HCT116 (cell line): ENCODE data around the gene SPIRE1. TPM values are rescaled to one million over a fixed set of nuclear protein-coding genes. Genes with fewer than 3 reads are reported as not detected.

Experiments used
- ATAC-seq: fragments of 200-7000 bp; cut with Tn5 transposase; 2 replicates; pipeline ENCODE4 v1.9.1; 2020; ENCODE audit warnings: mild to moderate bottlenecking, moderate library complexity
- BruUV-seq: library from RNA; stranded (reverse); fragments of 400-500 nt; replicated peaks from 2 replicates; lab custom pipeline; 2021; lab: Mats Ljungman, UMichigan
- CTCF ChIA-PET: fragments of 300-600 bp; sonication (Branson Sonifier 250); formaldehyde crosslinking; loops from one replicate; lab custom pipeline; 2021; ENCODE audit warnings: antibody characterized with exemption; lab: Charles Lee
- POLR2A ChIA-PET: fragments of 300-600, 350-600 bp; sonication (Branson Sonifier 250); formaldehyde crosslinking; loops from one replicate; lab custom pipeline; 2021; ENCODE audit warnings: antibody characterized with exemption; lab: Charles Lee
- RAD21 ChIA-PET, 2 experiments: fragments of 300-600 bp; sonication (Branson Sonifier 250); formaldehyde crosslinking; loops; one replicate each; lab custom pipeline; 2023; ENCODE audit warnings: low total read pairs in 2 of 2; ENCODE audit not compliant: uncharacterized antibody in 2 of 2, unreplicated experiment in 2 of 2, low non-redundant PET in 1 of 2; lab: Charles Lee
- DNase-seq: peaks from one replicate; pipeline ENCODE4 v3.0.0-alpha.2; 2010; ENCODE audit warnings: low read depth, low spot score
- H2AFZ ChIP-seq: fragments of 200-600 bp; shearing (Covaris generic), sonication (generic); 2 replicates; pipeline ENCODE4 v1.6.1; 2017; ENCODE audit warnings: low read depth, mixed run types, mixed read lengths, antibody characterized with exemption, low read length; ENCODE audit not compliant: poor library complexity, severe bottlenecking
- H3K27ac ChIP-seq: 2 replicates; pipeline ENCODE4 v1.5.1; 2012; ENCODE audit warnings: low read depth, low read length
- H3K27me3 ChIP-seq: fragments of 200-600 bp; sonication (generic); 2 replicates; pipeline ENCODE4 v1.6.1; 2016; ENCODE audit warnings: mixed run types, low read length, mixed read lengths; ENCODE audit not compliant: insufficient read depth
- H3K36me3 ChIP-seq, 2 experiments: fragments of 200-500 bp in 1 of 2; fragments of 200-600 bp in 1 of 2; sonication (Bioruptor generic) in 1 of 2; sonication (generic) in 1 of 2; 2 replicates each; pipeline versions ENCODE4 v1.5.1 to v1.6.1; 2014 to 2016; ENCODE audit warnings: low read length in 2 of 2, inconsistent platforms in 1 of 2, mixed read lengths in 1 of 2, mixed run types in 1 of 2; ENCODE audit not compliant: insufficient read depth in 2 of 2, control insufficient read depth in 1 of 2
- H3K4me1 ChIP-seq, 2 experiments: fragments of 200-600 bp in 1 of 2; sonication (generic) in 1 of 2; 2 replicates each; pipeline versions ENCODE4 v1.5.1 to v1.6.1; 2012 to 2017; ENCODE audit warnings: low read length in 2 of 2, inconsistent platforms in 1 of 2, mild to moderate bottlenecking in 1 of 2, mixed read lengths in 1 of 2, mixed run types in 1 of 2, moderate library complexity in 1 of 2; ENCODE audit not compliant: insufficient read depth in 2 of 2, control insufficient read depth in 1 of 2
- H3K4me2 ChIP-seq: fragments of 200-600 bp; sonication (generic); 2 replicates; pipeline ENCODE4 v1.6.1; 2017; ENCODE audit warnings: mixed run types, low read length, mixed read lengths
- H3K4me3 ChIP-seq, 2 experiments: fragments of 200-600 bp in 1 of 2; sonication (generic) in 1 of 2; replicated peaks in 1 of 2; 2 replicates each; pipeline ENCODE4 v1.5.1; 2011 to 2016; ENCODE audit warnings: low read length in 2 of 2, control low read depth in 1 of 2, low read depth in 1 of 2, mild to moderate bottlenecking in 1 of 2, mixed read lengths in 1 of 2, mixed run types in 1 of 2
- H3K79me2 ChIP-seq: fragments of 200-600 bp; sonication (generic); 2 replicates; pipeline ENCODE4 v1.6.1; 2017; ENCODE audit warnings: mild to moderate bottlenecking, mixed run types, low read length, moderate library complexity, mixed read lengths; ENCODE audit not compliant: insufficient read depth
- H3K9ac ChIP-seq: fragments of 200-600 bp; sonication (generic); 2 replicates; pipeline ENCODE4 v1.6.1; 2016; ENCODE audit warnings: low read length, mixed read lengths
- H3K9me2 ChIP-seq: fragments of 200-600 bp; sonication (generic), shearing (Covaris generic); 2 replicates; pipeline ENCODE4 v1.6.1; 2017; ENCODE audit warnings: mixed run types, mild to moderate bottlenecking, moderate library complexity; ENCODE audit not compliant: insufficient read depth
- H3K9me3 ChIP-seq, 2 experiments: fragments of 200-500 bp in 1 of 2; fragments of 200-600 bp in 1 of 2; sonication (Bioruptor generic) in 1 of 2; sonication (generic) in 1 of 2; 2 replicates each; pipeline ENCODE4 v1.6.1; 2014 to 2017; ENCODE audit warnings: low read length in 2 of 2, mixed read lengths in 2 of 2, inconsistent platforms in 1 of 2, low read depth in 1 of 2, mild to moderate bottlenecking in 1 of 2, mixed run types in 1 of 2, moderate library complexity in 1 of 2; ENCODE audit not compliant: control insufficient read depth in 1 of 2, insufficient read depth in 1 of 2
- H4K20me1 ChIP-seq: fragments of 200-600 bp; sonication (generic), shearing (Covaris generic); 2 replicates; pipeline ENCODE4 v1.6.1; 2017; ENCODE audit warnings: mixed run types, mild to moderate bottlenecking, moderate library complexity; ENCODE audit not compliant: insufficient read depth
- CBX3 ChIP-seq: IDR thresholded peaks from 2 replicates; pipeline ENCODE4 v1.6.1; 2012; ENCODE audit warnings: low read depth
- CEBPB ChIP-seq: IDR thresholded peaks from 2 replicates; pipeline ENCODE4 v1.6.1; 2012; ENCODE audit warnings: low read depth
- CTCF ChIP-seq, 3 experiments: fragments of 200-600 bp in 1 of 3; sonication (generic) in 1 of 3; IDR thresholded peaks in 2 of 3; conservative IDR thresholded peaks in 1 of 3; 2 replicates each; pipeline ENCODE4 v1.5.1; 2012 to 2017; ENCODE audit warnings: low read depth in 2 of 3, low read length in 2 of 3, antibody characterized with exemption in 1 of 3, borderline replicate concordance in 1 of 3, control low read depth in 1 of 3, mild to moderate bottlenecking in 1 of 3, mixed read lengths in 1 of 3, mixed run types in 1 of 3, moderate library complexity in 1 of 3; ENCODE audit not compliant: insufficient read depth in 1 of 3
- EGR1 ChIP-seq: IDR thresholded peaks from 2 replicates; pipeline ENCODE4 v1.6.1; 2012; ENCODE audit warnings: low read depth
- EZH2 ChIP-seq: fragments of 200-600 bp; sonication (generic); IDR thresholded peaks from 2 replicates; pipeline ENCODE4 v1.6.1; 2017; ENCODE audit warnings: antibody characterized with exemption, mixed run types
- EZH2phosphoT487 ChIP-seq: fragments of 200-600 bp; IDR thresholded peaks from 2 replicates; pipeline ENCODE4 v1.6.1; 2018; ENCODE audit warnings: antibody characterized with exemption, borderline replicate concordance
- FOSL1 ChIP-seq: IDR thresholded peaks from 2 replicates; pipeline ENCODE4 v1.6.1; 2012; ENCODE audit warnings: low read depth
- JUND ChIP-seq: IDR thresholded peaks from 2 replicates; pipeline ENCODE4 v1.6.1; 2012
- POLR2AphosphoS5 ChIP-seq: IDR thresholded peaks from 2 replicates; pipeline ENCODE4 v1.6.1; 2011; ENCODE audit warnings: mild to moderate bottlenecking, low read depth, low read length, moderate library complexity
- SIN3A ChIP-seq: IDR thresholded peaks from 2 replicates; pipeline ENCODE4 v1.6.1; 2012; ENCODE audit warnings: low read depth
- SRF ChIP-seq: IDR thresholded peaks from 2 replicates; pipeline ENCODE4 v1.6.1; 2012; ENCODE audit warnings: low read depth
- TCF7L2 ChIP-seq: IDR thresholded peaks from 2 replicates; pipeline ENCODE4 v1.7.0; 2011; ENCODE audit warnings: borderline replicate concordance, inconsistent platforms; ENCODE audit not compliant: insufficient read depth, insufficient read length; ENCODE audit errors: extremely low read depth
- YY1 ChIP-seq: IDR thresholded peaks from 2 replicates; pipeline ENCODE4 v1.6.1; 2011; ENCODE audit warnings: low read length, low read depth, moderate library complexity, mild to moderate bottlenecking; ENCODE audit not compliant: insufficient replicate concordance; ENCODE audit errors: extremely low read depth
- ZFX ChIP-seq: fragments of 450-650 bp; IDR thresholded peaks from 2 replicates; pipeline ENCODE4 v1.6.1; 2017
- intact Hi-C: fragments of 100-400 bp; cut with micrococcal nuclease; formaldehyde crosslinking; loops from 2 replicates; pipeline ENCODE4 v1.10.0; 2022
- total RNA-seq: library from RNA; stranded (reverse); gene quantifications from one replicate; pipeline ENCODE4 v1.2.1, GENCODE V29; 2021; ENCODE audit not compliant: unreplicated experiment
- TF ChIP-seq, protein P1 (sequence below): IDR thresholded peaks from 2 replicates; pipeline ENCODE4 v1.6.1; 2012; ENCODE audit warnings: low read depth
- TF ChIP-seq, protein P2 (sequence below): IDR thresholded peaks from 2 replicates; pipeline ENCODE4 v1.6.1; 2012
- TF ChIP-seq, protein P3 (sequence below): IDR thresholded peaks from 2 replicates; pipeline ENCODE4 v1.6.1; 2011; ENCODE audit warnings: mild to moderate bottlenecking, low read length, moderate library complexity; ENCODE audit not compliant: insufficient replicate concordance; ENCODE audit errors: extremely low read depth

Gene SPIRE1
- total RNA-seq, 1 experiment from 2014 or later, result 26.6 TPM

DNA sequence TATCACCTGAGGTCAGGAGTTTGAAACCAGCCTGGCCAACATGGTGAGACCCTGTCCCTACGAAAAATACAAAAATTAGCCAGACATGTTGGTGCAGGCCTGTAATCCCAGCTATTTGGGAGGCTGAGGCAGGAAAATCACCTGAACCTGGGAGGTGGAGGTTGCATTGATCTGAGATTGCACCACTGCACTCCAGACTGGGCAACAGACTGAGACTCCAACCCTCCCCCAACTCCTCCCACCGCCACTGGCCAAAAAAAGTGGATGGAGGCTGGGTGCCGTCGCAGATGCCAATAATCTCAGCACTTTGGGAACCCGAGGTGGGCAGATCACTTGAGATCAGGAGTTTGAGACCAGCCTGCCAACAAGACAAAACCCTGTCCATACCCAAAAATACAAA is 10.1 kb upstream of the SPIRE1 start:
- Histone ChIP-seq H3K4me1 (peaks cover 0 to 10% of the 10 kb centered on the region in 2 experiments; a peak in 2 of 4 replicates), H2AFZ (no peak overlapping the region), H3K36me3 (peaks cover 0 to 4% of the 10 kb centered on the region in 2 experiments; a peak in 1 of 4 replicates), H3K4me3 (no peak overlapping the region), H3K27me3 (no peaks in the 10 kb centered on the region), H3K9me2 (no peaks in the 10 kb centered on the region), H3K27ac (no peak overlapping the region), H3K9me3 (no peaks in the 10 kb centered on the region)
- ATAC-seq, result no peak
- ChIA-PET POLR2A (no interaction called here), RAD21 (no interaction called here)
- no peak for TF ChIP-seq EZH2phosphoT487
- TF ChIP-seq, protein P1, sequence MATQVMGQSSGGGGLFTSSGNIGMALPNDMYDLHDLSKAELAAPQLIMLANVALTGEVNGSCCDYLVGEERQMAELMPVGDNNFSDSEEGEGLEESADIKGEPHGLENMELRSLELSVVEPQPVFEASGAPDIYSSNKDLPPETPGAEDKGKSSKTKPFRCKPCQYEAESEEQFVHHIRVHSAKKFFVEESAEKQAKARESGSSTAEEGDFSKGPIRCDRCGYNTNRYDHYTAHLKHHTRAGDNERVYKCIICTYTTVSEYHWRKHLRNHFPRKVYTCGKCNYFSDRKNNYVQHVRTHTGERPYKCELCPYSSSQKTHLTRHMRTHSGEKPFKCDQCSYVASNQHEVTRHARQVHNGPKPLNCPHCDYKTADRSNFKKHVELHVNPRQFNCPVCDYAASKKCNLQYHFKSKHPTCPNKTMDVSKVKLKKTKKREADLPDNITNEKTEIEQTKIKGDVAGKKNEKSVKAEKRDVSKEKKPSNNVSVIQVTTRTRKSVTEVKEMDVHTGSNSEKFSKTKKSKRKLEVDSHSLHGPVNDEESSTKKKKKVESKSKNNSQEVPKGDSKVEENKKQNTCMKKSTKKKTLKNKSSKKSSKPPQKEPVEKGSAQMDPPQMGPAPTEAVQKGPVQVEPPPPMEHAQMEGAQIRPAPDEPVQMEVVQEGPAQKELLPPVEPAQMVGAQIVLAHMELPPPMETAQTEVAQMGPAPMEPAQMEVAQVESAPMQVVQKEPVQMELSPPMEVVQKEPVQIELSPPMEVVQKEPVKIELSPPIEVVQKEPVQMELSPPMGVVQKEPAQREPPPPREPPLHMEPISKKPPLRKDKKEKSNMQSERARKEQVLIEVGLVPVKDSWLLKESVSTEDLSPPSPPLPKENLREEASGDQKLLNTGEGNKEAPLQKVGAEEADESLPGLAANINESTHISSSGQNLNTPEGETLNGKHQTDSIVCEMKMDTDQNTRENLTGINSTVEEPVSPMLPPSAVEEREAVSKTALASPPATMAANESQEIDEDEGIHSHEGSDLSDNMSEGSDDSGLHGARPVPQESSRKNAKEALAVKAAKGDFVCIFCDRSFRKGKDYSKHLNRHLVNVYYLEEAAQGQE, result no peak
- no peak for TF ChIP-seq FOSL1
- TF ChIP-seq SRF, result no peak
- TF ChIP-seq EZH2, result no peak
- TF ChIP-seq SIN3A, result no peak
- TF ChIP-seq, protein P2, sequence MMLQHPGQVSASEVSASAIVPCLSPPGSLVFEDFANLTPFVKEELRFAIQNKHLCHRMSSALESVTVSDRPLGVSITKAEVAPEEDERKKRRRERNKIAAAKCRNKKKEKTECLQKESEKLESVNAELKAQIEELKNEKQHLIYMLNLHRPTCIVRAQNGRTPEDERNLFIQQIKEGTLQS, result no peak
- no peak for TF ChIP-seq CBX3
- TF ChIP-seq JUND, result no peak
- no peak for TF ChIP-seq CTCF (IDR thresholded peaks at IDR 0.05 in 2 of 3, conservative IDR thresholded peaks at IDR 0.05 in 1 of 3; ENCODE audit: borderline replicate concordance in 1 of 3, insufficient read depth in 1 of 3, low read depth in 2 of 3, low read length in 2 of 3)
- no peak for TF ChIP-seq YY1
- TF ChIP-seq, protein P3, sequence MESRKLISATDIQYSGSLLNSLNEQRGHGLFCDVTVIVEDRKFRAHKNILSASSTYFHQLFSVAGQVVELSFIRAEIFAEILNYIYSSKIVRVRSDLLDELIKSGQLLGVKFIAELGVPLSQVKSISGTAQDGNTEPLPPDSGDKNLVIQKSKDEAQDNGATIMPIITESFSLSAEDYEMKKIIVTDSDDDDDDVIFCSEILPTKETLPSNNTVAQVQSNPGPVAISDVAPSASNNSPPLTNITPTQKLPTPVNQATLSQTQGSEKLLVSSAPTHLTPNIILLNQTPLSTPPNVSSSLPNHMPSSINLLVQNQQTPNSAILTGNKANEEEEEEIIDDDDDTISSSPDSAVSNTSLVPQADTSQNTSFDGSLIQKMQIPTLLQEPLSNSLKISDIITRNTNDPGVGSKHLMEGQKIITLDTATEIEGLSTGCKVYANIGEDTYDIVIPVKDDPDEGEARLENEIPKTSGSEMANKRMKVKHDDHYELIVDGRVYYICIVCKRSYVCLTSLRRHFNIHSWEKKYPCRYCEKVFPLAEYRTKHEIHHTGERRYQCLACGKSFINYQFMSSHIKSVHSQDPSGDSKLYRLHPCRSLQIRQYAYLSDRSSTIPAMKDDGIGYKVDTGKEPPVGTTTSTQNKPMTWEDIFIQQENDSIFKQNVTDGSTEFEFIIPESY, result no peak
- TF ChIP-seq ZFX, result no peak
- no peak for TF ChIP-seq POLR2AphosphoS5
- TF ChIP-seq TCF7L2, result no peak
- no peak for TF ChIP-seq EGR1
- TF ChIP-seq CEBPB, result no peak
- TF ChIP-seq, all 23 proteins: peak for 0
- CTCF ChIA-PET, result no interaction called here
- DNase-seq, result no peak
- Histone ChIP-seq H3K79me2 (no peaks in the 10 kb centered on the region), H3K9ac (no peak overlapping the region), H4K20me1 (no peaks in the 10 kb centered on the region), H3K4me2 (no peak overlapping the region)
- intact Hi-C loops, result no loop called here
- BruUV-seq, result no TSS peak
